ENCODE measurements around the gene APH1A. TPM values are rescaled to one million over a fixed set of nuclear protein-coding genes. Genes with fewer than 3 reads are reported as not detected.

Gene APH1A
- total RNA-seq, 2 experiments from 2014 or later: 83.7 to 87.4 TPM

- DNase-seq (no peak), ATAC-seq (no peak)
- H3K9me3 Mint-ChIP-seq: no peaks in the 10 kb centered on the region
- intact Hi-C loops (cut with micrococcal nuclease): no loop called here
- no peaks in the 10 kb centered on the region for H3K27me3 Mint-ChIP-seq
- ChIA-PET POLR2A (interaction anchor here (1.1 kb wide), 2 partner anchors 14 to 18 kb away, joined by 3 to 4 read pairs; no protein-coding TSS in a partner anchor), CTCF (no interaction called here)
- peak overlapping the region; percentile 21 for H3K27ac Mint-ChIP-seq
- H3K4me3 Mint-ChIP-seq: no peak overlapping the region
- no peak for TF ChIP-seq CTCF (IDR thresholded peaks at IDR 0.05)
- peaks cover 42% of the 10 kb centered on the region for H3K36me3 Mint-ChIP-seq (ENCODE audit: low read depth)
- peaks cover 10% of the 10 kb centered on the region for H3K4me1 Mint-ChIP-seq (ENCODE audit: low read depth)
Measured at GRCh38 chr1:150302902-150303301, 34.1 kb upstream of the APH1A start.

- ChIA-PET CTCF (interaction anchor here (1.3 kb wide), 1 partner anchor 46 kb away, joined by 4 read pairs; no protein-coding TSS in a partner anchor), POLR2A (interaction anchor here (1.1 to 1.2 kb wide), 2 partner anchors 15 to 19 kb away, joined by 3 to 4 read pairs; no protein-coding TSS in a partner anchor)
- H3K36me3 Mint-ChIP-seq (ENCODE audit: low read depth): peaks cover 41% of the 10 kb centered on the region
- H3K9me3 Mint-ChIP-seq: no peaks in the 10 kb centered on the region
- no peak overlapping the region for H3K27ac Mint-ChIP-seq
- DNase-seq: no peak
- no peak for ATAC-seq
- H3K4me1 Mint-ChIP-seq (ENCODE audit: low read depth): peaks cover 14% of the 10 kb centered on the region
- TF ChIP-seq CTCF (IDR thresholded peaks at IDR 0.05): no peak
- H3K27me3 Mint-ChIP-seq: no peaks in the 10 kb centered on the region
- H3K4me3 Mint-ChIP-seq: no peak overlapping the region
- intact Hi-C loops (cut with micrococcal nuclease): no loop called here
Measured at GRCh38 chr1:150302338-150302737, 33.5 kb upstream of the APH1A start.

- Mint-ChIP-seq H3K36me3 (ENCODE audit: low read depth) (peaks cover 53% of the 10 kb centered on the region), H3K9me3 (no peaks in the 10 kb centered on the region), H3K4me3 (no peak overlapping the region), H3K27ac (no peak overlapping the region), H3K4me1 (ENCODE audit: low read depth) (peaks cover 30% of the 10 kb centered on the region), H3K27me3 (no peaks in the 10 kb centered on the region)
- TF ChIP-seq CTCF (IDR thresholded peaks at IDR 0.05): no peak
- DNase-seq: no peak
- POLR2A ChIA-PET: interaction anchor here (1.0 kb wide), 1 partner anchor 22 kb away, joined by 3 read pairs; the partner anchor contains the start of gene PRPF3
- no peak for ATAC-seq
- intact Hi-C loops (cut with micrococcal nuclease): no loop called here
- CTCF ChIA-PET: interaction anchor here (1.3 kb wide), 1 partner anchor 44 kb away, joined by 5 read pairs; no protein-coding TSS in a partner anchor
Measured at GRCh38 chr1:150299716-150300115, 30.9 kb upstream of the APH1A start.

- H3K27ac Mint-ChIP-seq: peak overlapping the region; percentile 3
- H3K27me3 Mint-ChIP-seq: no peaks in the 10 kb centered on the region
- intact Hi-C loops (cut with micrococcal nuclease): no loop called here
- peak overlapping the region; percentile 33 for H3K4me3 Mint-ChIP-seq
- ChIA-PET CTCF (interaction anchor here (3.1 kb wide), 1 partner anchor 39 kb away, joined by 15 read pairs; no protein-coding TSS in a partner anchor), POLR2A (interaction anchor here (1.3 to 1.4 kb wide), 2 partner anchors 43 to 409 kb away, joined by 3 to 4 read pairs; a partner anchor contains a TSS)
- peaks cover 41% of the 10 kb centered on the region for H3K36me3 Mint-ChIP-seq (ENCODE audit: low read depth)
- no peaks in the 10 kb centered on the region for H3K9me3 Mint-ChIP-seq
- ATAC-seq (no peak), DNase-seq (no peak)
- TF ChIP-seq CTCF (IDR thresholded peaks at IDR 0.05): no peak
- peaks cover 36% of the 10 kb centered on the region for H3K4me1 Mint-ChIP-seq (ENCODE audit: low read depth)
Measured at GRCh38 chr1:150295476-150295875, 26.7 kb upstream of the APH1A start.

GRCh38 chr1:150293433-150294253, 24.8 kb upstream of the APH1A start, which contains the start of gene MRPS21:
MRPS21 (plus strand) TSS chr1:150293861; CDS start chr1:150294367, 506 bp downstream.
- peak within 1 kb of the TSS; percentile 99 for H3K27ac Mint-ChIP-seq
- peak within 1 kb of the TSS; percentile 95 for H3K4me3 Mint-ChIP-seq
- H3K27me3 Mint-ChIP-seq: no peaks in the 10 kb centered on the region
- ChIA-PET POLR2A (no interaction called here), CTCF (no interaction called here)
- peaks cover 33% of the 10 kb centered on the region for H3K36me3 Mint-ChIP-seq (ENCODE audit: low read depth)
- peak; percentile 99 for ATAC-seq
- intact Hi-C loops (cut with micrococcal nuclease): no loop called here
- peak; percentile 94 for DNase-seq
- no peak for TF ChIP-seq CTCF (IDR thresholded peaks at IDR 0.05)
- H3K9me3 Mint-ChIP-seq: no peaks in the 10 kb centered on the region
- peaks cover 33% of the 10 kb centered on the region for H3K4me1 Mint-ChIP-seq (ENCODE audit: low read depth)

All from activated CD8-positive, alpha-beta T cell treated with anti-CD3 and anti-CD28 coated beads for 36 hours (primary cell).